Hepatic stellate cell (primary cell): ENCODE results near the gene ACOXL.

Source experiments
- DNase-seq: peaks from one replicate; pipeline ENCODE4 v3.0.0; 2011; ENCODE audit warnings: low spot score

Gene ACOXL

DNA sequence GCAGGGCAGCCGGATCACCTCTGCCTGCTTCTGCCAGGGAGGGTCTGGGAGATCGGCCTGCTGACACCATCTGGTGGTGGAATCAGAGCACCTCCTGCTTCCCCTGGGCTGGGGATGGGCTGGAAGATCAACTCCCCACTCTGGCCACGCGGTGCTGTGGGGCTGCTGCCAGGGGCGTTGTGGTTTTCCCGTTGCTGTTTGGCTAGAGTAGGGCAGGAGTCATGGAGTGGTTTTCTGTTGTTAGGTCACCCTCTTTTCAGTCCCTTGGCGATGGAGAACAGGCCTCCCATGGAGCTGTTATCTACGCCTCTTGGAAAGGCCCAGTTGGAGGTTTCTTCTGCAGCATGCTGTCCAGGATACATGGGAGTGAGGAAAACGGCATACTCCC, 403.5 kb downstream of the ACOXL start:
- no peak for DNase-seq

DNA sequence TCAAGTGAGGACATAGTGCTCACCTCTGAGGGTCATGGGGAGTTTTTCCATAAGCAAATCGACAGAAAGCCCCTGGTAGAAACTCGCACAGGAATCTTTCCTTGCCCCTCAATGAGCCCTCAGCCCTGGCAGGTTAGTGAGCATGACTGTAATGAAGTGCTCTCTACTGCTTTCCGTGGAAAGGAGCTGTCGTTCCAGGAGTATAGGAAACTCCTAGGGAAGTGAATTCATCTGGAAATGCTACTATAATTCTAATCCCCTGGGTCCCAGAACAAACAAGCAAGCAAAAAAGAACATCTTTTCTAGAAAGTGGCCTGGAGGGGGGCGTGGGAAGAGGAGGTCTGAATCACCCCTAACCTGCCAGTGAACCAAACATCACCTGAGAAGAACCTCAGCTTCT, 406.5 kb downstream of the ACOXL start:
- no peak for DNase-seq

DNA sequence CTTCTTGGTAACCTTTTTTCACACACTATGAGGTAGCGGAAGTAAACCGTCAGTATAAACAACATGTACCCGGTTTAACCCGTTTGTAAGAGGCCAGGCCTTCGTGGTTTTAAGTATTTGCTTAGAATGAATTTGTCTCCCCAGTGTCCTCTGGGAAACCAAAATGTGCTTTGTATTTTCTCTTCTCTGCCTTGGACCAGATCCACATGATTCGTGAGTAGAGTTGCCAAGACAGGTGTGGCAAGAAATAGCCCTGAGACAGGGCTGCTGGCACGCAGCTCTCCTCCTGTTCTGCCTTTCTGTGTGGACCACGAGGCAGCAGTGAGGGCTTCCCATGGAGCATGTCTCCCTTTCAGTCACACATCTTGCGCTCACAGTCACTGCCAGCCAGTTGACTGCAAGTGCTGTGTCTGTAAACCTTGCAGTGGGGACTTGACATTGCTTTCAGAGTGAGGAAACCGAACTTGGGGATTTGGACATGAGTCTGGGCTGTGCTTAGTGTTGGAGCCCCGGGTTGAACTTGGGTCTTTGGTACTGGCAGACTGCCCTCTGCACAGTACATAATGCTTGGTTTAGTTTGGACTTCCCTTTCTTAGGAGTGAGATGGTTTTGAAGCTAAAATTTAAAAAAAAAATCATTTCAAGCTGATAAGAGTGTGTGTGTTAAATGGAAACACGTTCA, 407.4 kb downstream of the ACOXL start:
- no peak for DNase-seq

DNA sequence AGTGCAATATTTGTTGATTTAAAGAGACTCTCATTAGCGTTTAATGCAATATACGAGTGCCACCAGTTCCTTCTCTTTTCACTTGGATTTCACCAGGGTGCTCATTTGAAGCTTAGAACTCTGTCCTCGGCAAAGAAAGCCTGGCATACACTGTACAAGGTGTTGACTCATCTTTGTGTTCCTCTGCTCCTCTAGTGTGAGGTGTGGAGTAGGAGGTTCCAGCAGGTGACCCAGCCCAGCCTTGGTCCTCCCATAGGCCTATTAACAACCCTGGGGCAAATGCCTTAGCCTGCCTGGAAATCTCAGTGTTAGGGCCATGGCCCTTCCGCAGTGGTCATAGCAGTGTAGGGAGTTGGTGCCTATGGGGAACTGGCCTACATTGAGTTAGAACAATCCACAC, 408.4 kb downstream of the ACOXL start:
- DNase-seq: no peak

DNA sequence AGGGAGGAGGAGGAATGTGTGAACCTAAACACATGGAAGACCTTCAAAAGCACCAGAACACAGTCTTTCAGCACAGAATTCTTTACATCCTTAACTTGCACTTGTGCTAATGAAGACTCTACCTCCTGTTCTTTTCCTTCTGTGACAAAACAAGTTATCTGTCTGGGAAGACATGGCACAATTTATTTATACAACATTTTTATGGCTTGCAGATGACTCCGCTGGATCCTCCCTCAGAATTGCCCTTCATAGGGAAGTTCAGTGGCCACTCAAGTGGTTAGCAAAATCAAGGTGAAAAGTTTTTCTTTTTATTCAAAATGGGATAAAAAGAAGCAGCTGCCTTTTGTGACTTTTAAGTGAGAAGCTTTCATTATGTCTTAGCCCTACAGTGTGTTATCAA, 409.7 kb downstream of the ACOXL start:
- DNase-seq: no peak

DNA sequence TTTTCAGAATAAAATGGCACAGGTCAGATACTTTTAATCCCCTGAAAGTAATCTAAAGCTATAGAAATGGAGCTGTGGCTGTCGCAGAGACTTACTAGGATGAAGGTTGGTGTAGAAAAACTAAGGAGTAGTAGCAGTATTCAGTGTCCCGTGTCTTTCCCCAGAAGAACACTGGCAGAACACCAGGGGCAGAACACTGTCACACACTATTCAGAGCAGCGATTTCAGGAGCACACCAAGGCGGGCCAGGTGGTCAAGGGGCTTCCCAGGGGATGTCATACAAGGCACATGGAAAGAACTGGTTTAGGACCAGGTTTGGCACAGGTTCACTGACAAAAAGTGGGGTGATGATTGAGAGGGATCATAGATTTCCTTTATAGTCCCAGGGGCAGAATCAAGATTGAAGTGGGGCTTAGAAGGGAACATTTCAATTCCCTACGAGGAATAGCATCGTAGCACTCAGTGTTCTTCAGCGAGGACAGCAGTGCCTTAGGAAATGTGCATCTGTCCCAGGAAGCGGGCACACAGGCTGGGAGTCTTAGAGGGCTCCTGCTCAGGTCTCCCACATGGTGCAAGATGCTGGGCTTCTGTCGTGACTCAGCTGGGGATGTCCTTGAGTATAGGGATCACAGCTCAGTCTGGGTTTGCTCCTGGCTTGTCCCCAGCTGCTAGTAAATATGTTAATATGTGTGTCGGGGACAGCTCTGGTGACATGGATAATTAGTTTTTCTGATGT, 410.9 kb downstream of the ACOXL start:
- no peak for DNase-seq

DNA sequence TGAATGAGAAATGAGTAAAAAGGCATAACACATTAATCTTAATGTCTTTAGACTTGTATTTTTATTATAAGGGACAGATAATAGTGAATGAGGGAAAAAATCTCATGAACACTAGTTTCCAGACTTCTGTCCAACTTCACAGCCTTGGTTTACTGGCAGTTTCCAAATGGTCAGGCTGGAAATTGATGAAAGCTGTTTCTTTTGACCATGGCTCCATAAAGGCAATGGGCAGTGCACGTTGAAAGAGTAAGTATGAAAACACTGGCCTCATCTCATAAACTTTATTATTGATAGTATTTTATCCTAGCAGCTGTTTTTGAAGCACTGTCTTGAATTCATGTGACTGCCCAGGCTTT, 411.4 kb downstream of the ACOXL start:
- no peak for DNase-seq

DNA sequence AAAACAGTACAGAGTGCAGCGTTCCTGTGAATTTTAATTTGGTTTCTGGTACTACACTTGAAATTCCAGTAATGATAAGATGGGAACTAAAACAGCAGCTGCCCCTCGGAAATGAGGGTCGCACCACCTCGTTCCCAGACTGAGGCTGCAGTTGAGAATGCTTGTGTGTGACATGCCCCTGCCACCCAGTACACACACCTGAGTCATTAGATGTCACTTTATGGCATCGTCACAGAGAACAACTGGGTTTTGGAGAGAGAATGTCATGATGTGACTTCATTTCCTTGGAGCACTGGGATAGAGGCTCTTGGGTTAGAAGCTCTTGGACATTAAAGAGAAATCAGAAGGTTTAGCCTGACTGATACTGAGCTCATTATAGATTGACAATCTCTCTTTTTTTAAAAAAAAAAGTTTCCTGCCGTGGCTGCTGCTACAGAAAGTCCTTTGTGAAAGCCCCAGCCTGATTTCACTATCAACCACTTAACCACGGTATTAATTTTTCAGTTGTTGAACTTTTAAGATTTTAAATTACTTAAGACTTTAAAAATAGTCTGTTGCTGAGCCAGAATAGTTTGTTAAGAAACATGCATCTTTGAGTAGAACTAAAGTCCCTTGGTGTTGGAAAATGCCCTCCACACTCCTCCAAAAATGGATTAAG, 412.9 kb downstream of the ACOXL start:
- no peak for DNase-seq

DNA sequence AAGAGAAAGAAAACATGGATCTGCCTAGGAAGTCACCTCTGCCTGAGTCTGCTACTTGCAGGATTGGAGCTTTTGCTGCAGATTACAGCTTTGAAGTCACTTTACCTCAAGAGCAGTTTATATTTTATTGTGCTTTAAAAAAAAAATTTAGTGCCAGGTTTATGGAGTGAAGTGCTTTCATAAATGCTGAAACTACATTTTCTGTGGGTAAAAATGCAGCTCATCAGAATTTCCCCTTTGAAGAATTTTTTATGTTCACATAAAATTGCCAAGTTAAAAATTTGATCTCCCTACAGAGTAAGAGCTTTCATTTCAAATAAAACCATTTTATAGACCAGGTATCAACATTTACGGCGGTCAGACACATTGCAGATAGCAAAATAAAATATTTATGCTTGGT, 413.6 kb downstream of the ACOXL start:
- DNase-seq: no peak

DNA sequence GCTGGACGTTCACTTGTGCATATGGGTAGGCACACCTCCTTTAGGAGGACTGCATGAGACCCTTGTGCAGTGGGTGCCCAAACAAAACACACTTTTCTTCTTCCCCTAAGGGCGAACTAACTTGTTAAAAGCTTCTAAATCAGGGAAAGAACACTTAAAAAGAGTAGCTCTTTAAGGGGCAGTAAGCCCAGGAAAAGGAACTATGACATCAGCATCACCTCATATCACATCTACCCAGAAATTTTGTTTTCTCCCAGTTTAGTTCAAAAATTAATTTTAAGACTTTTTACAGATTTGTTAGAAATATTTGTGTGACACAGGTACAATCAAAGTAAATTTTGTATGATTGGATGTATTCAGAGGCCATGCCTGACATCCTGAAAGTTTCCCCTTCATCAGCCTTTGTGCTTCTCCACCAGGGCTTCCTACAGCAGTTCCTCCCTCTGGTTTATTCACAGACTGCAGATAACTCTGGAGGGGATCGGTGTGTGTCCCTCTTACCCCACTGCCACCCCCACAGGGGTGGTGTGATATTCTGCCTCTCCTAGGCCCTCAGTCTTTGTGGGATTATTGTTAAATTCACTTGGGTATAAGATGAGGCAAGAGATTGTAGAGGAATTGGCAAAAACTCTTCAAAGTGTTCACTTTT, 416.0 kb downstream of the ACOXL start:
- no peak for DNase-seq

DNA sequence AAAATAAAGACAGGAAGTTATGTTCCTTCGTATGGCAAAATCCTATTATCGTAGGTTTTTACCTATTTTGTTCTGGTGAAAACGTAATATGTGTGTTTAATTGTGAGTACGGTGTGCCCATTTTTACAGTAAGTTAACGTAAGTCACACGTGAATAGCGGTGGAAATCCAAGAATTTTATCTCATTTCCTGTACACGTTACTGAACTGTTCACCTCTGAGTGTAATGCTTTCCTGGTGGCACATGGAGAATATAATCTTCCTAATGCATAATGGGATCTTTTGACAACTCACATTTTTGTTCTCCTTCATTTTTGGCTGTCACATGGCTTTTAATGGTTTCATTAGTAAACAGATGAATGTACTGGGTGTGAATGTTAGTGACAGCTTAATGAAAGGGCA, 416.6 kb downstream of the ACOXL start:
- no peak for DNase-seq

DNA sequence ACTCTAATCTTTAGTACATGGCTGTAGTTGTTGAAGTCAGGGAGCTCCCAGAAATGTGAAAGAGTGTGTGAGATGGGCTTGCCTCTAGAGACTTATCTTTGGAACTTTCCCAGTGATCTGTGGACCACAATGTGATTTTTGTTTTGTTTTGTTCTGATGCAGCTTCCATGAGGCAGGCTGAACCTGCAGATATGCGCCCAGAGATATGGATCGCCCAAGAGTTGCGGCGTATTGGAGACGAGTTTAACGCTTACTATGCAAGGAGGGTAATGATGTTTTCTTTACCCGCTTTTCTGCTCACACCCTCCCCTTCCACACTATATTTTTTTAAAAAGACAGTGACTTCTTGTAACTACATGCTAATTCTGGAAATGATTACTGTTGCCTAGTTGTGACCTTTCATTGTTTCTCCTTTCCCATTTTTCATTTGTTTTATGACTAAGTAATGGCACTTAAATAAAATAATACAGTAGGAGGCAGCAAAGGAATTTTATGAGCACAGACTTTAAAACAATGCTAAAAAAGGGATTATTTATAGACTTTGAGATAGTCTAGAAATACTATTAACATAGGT, 417.6 kb downstream of the ACOXL start:
- DNase-seq: no peak

DNA sequence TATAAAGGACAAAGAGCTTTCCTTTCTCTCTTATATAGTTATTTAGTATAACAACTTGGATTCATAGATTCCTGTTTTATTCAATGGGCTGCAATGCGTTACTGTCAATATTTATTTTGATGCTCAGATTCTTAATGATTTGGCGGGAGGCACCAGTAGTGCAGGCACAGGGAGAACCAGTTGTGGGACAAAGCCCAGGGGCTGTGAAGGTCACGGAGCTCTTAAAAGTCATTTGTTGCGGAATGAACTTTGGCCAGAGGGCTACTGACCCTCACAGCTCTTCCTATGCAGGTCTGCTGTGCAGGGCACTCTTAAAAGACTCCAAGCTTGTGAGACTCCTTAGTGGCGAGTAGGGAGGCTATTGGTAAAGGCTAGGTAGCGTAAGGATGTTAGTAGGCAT, 422.4 kb downstream of the ACOXL start:
- DNase-seq: no peak

DNA sequence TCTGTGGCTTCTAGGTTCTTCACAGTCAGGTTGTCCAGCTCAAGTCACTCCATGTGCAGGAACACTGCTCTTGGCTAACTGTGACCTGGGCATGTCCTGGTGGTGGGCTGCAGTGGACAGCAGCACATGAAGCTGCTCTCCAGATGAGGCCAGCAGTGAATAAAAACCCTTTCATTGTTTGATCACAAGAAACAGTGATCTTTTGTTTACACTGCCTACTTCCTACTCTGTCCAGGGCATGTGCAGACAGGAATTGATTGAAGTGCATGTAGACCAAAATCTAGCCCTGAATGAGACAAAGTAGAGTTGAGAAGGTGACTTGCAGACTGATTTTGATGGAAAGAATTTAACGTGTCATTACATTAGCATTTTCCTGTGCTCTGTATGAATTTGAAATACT, 423.2 kb downstream of the ACOXL start:
- no peak for DNase-seq

DNA sequence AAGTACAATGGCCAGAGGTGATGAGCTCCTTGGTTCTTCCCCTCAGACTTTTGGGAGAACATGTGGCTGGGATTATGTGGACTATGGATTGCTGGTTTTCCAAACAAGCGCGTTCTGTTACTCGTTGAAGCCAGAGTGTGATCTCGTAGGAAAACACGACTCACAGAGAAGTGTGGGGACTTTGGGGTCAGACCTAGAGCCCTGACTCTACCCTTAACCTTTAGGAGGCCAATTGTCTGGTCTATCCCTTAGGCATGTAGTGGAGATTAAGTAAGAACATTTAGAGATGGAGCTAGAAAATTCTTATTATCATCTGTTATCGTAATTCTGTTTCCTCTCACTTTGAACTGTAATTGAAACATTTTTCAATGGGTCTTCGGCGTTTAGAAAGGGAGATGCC, 424.2 kb downstream of the ACOXL start:
- DNase-seq: no peak

DNA sequence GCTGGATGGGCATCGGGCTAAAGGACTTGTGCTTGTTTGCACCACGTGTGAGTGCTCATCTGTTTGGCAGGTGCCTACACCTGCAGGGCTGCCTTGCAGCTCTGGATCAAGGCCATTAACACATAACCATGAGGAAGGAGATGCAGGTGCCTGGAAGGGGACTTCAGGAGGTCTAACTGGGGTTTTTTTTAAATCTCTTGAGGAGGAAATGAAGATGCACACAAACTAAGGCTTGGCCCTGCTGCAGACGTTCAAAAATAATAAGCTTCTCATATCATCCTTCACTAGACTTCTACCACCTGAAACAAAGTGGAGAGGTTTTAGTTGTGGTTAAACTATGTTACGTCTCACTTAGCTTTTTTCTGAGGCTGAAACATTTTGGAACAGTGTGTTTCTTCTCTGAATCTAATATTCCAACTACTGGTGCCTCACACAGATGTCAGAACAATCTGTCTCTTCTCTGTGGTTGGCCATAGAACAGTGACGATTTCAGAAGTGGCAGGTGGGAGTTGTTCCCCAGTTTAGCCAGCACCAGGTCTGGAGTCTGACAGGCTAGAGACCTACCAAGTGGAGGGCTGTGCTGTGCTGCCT, 424.8 kb downstream of the ACOXL start:
- no peak for DNase-seq

DNA sequence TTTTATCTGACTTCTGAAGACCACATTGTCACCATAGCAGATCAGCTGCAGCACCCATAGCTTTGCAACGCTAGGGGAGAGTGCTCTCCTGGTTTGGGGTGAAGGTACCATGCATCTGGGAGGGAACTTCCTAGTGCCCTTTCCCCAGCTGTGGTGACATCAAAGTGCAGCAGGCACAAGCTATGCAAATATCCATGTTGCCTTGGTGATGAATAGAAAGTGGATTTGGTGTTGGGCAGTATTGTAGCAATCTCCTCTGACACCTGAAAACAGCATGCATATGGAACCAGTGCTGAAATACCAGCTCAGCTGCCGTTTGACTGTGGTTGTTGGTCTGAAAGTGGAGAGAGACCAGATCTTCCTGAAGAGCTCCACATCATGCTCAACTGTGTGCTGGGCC, 425.4 kb downstream of the ACOXL start:
- DNase-seq: no peak

DNA sequence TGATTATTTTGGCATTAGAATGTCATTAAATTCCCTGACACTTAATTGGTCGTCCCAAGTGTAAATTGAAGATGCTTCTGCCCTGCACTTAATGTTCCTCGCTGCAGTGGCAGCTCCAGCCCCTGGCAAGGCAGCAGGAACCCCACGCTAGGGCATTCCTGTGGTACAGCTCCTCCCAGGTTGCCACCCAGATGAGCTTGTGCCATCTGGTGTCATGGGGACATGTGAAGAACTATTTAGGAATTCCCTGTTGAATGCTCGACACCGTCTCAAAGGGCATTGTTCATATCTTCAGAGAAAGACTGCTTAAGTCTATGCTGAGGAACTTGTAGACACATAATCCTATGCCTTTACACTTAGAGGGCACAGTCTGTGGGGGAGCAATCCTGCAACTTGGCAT, 427.3 kb downstream of the ACOXL start:
- DNase-seq: no peak

DNA sequence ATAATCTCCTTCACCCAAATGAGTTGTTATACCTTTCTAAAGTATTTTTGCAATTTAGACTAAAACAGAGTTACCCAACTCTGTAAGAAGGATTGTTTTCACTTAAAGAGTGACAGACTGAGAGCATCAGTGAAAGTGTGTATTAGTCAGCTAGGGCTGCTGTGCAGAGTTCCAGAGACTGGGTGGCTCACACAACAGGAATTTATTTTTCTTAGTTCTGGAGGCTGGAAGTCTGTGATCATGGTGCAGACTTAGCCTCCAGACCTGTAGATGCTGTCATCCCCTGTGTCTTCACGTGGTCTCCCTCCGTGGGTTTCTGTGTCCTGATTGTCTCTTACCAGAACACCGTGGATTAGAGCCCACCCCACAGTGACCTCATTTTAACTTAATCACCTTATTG, 428.4 kb downstream of the ACOXL start:
- DNase-seq: peak; percentile 84

DNA sequence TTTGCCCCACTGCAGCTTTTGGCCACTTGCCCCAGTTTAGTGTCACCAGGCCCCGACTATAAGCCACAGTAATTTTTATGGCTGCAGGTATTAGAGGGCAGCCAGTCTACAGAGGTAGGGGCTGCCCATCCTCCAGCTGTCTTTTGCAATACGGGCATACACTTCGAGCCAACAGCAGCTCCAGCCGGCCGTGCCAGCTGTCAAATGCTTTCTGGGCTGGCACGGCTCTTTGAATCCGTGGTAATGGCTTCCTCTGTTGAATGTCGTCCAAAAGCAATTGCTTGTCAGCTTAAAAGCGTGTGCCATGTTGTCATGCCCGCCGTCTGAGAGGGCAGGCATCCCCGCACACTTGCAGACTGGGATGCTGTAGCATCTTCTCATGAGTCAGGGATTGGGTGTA, 429.6 kb downstream of the ACOXL start:
- DNase-seq: no peak

DNA sequence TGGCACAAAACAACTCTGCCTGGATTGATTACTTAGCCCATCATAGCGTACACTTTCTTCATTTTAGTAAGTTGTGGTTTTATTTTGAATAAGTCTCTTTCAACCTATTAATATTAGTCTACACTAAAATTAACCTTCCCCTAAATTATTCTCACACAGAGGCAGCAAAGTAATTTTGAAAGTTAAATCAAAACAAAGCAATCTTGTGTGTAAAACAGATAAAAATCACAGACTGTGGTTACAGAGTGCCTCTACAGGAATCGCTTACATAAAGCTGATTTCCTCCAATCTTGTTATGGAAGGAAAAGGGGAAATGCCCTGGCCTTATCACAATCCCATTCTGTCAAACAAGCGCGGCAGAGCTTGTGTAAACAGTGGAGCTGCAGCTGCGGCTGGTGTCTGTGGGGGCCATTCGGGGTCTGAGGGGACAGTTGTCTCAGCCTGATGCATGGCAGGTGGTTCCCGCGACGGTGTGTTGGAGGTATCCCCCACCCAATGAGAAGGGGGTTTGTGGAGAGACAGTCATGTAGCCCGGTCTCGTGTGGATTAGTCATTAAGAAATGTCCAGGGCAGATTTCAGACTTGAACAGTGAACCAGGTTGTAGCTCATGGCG, 430.5 kb downstream of the ACOXL start:
- DNase-seq: no peak

DNA sequence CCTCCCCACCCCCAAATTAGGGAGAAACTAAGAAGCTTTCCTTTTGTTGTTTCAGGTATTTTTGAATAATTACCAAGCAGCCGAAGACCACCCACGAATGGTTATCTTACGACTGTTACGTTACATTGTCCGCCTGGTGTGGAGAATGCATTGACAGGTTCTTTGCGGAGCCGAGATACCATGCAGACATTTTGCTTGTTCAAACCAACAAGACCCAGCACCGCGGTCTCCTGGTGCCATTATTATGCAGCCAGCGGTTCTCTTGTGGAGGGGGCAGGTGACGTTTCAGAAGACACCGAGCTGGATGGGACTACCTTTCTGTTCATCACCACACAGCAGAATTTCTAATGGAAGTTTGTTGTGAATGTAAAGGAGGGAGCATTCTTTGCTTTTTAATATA, 431.7 kb downstream of the ACOXL start:
- no peak for DNase-seq
